Measurements from ENCODE around the gene NFX1. TPM values are rescaled to one million over a fixed set of nuclear protein-coding genes. Genes with fewer than 3 reads are reported as not detected.

NFX1 gene
- total RNA-seq, 1 donor from 2014 or later = 37.2 TPM

- no peaks in the 10 kb centered on the region for H3K9me3 Mint-ChIP-seq
- H3K36me3 Mint-ChIP-seq (ENCODE audit: low read depth) = peaks cover 64% of the 10 kb centered on the region
- no peaks in the 10 kb centered on the region for H3K27me3 Mint-ChIP-seq (ENCODE audit: low read depth)
- H3K4me3 Mint-ChIP-seq (ENCODE audit: low read depth) = no peak overlapping the region
- intact Hi-C loops (cut with micrococcal nuclease) = no loop called here
- no peak overlapping the region for H3K27ac Mint-ChIP-seq
- no peak for DNase-seq (ENCODE audit: low spot score)
- peaks cover 6% of the 10 kb centered on the region for H3K4me1 Mint-ChIP-seq (ENCODE audit: low read depth)
Measured at GRCh38 chr9:33255471-33255870, 34.8 kb upstream of the NFX1 start.

- Mint-ChIP-seq H3K27me3 (ENCODE audit: low read depth) (no peaks in the 10 kb centered on the region), H3K4me1 (ENCODE audit: low read depth) (peaks cover 10% of the 10 kb centered on the region), H3K27ac (no peak overlapping the region), H3K36me3 (ENCODE audit: low read depth) (peaks cover 72% of the 10 kb centered on the region), H3K9me3 (no peaks in the 10 kb centered on the region), H3K4me3 (ENCODE audit: low read depth) (no peak overlapping the region)
- intact Hi-C loops (cut with micrococcal nuclease) = no loop called here
- no peak for DNase-seq (ENCODE audit: low spot score)
Measured at GRCh38 chr9:33256236-33256635, 34.1 kb upstream of the NFX1 start.

- H3K27me3 Mint-ChIP-seq (ENCODE audit: low read depth) = no peaks in the 10 kb centered on the region
- no peak overlapping the region for H3K4me3 Mint-ChIP-seq (ENCODE audit: low read depth)
- peaks cover 79% of the 10 kb centered on the region for H3K36me3 Mint-ChIP-seq (ENCODE audit: low read depth)
- no peaks in the 10 kb centered on the region for H3K9me3 Mint-ChIP-seq
- intact Hi-C loops (cut with micrococcal nuclease) = no loop called here
- no peak overlapping the region for H3K27ac Mint-ChIP-seq
- DNase-seq (ENCODE audit: low spot score) = no peak
- H3K4me1 Mint-ChIP-seq (ENCODE audit: low read depth) = peaks cover 13% of the 10 kb centered on the region
Measured at GRCh38 chr9:33257276-33257675, 33.0 kb upstream of the NFX1 start.

GRCh38 chr9:33260372-33260771, 29.9 kb upstream of the NFX1 start:
- peaks cover 70% of the 10 kb centered on the region for H3K36me3 Mint-ChIP-seq (ENCODE audit: low read depth)
- H3K9me3 Mint-ChIP-seq = no peaks in the 10 kb centered on the region
- intact Hi-C loops (cut with micrococcal nuclease) = no loop called here
- DNase-seq (ENCODE audit: low spot score) = no peak
- no peak overlapping the region for H3K27ac Mint-ChIP-seq
- H3K27me3 Mint-ChIP-seq (ENCODE audit: low read depth) = no peaks in the 10 kb centered on the region
- peaks cover 22% of the 10 kb centered on the region for H3K4me1 Mint-ChIP-seq (ENCODE audit: low read depth)
- H3K4me3 Mint-ChIP-seq (ENCODE audit: low read depth) = no peak overlapping the region

- H3K4me1 Mint-ChIP-seq (ENCODE audit: low read depth) = peaks cover 44% of the 10 kb centered on the region
Measured at GRCh38 chr9:33263131-33264002, 26.9 kb upstream of the NFX1 start.

GRCh38 chr9:33264003-33264472, 26.3 kb upstream of the NFX1 start:
- intact Hi-C loops (cut with micrococcal nuclease) = loop anchor here (1.0 kb wide), 6 partner anchors 26 to 239 kb away; partner anchors contain the start of genes B4GALT1, DNAJA1, NFX1 and SMU1
- Mint-ChIP-seq H3K27ac (peak overlapping the region; percentile 96), H3K4me1 (ENCODE audit: low read depth) (peaks cover 43% of the 10 kb centered on the region), H3K27me3 (ENCODE audit: low read depth) (no peaks in the 10 kb centered on the region), H3K36me3 (ENCODE audit: low read depth) (peaks cover 61% of the 10 kb centered on the region), H3K4me3 (ENCODE audit: low read depth) (peak overlapping the region; percentile 98), H3K9me3 (no peaks in the 10 kb centered on the region)
- DNase-seq (ENCODE audit: low spot score) = peak; percentile 39

More at GRCh38 chr9:33263131-33264002, 26.9 kb upstream of the NFX1 start:
- Mint-ChIP-seq H3K27ac (peak overlapping the region; percentile 96), H3K36me3 (ENCODE audit: low read depth) (peaks cover 62% of the 10 kb centered on the region), H3K9me3 (no peaks in the 10 kb centered on the region), H3K27me3 (ENCODE audit: low read depth) (no peaks in the 10 kb centered on the region), H3K4me3 (ENCODE audit: low read depth) (peak overlapping the region; percentile 98)
- no peak for DNase-seq (ENCODE audit: low spot score)
- intact Hi-C loops (cut with micrococcal nuclease) = loop anchor here (1.0 kb wide), 6 partner anchors 27 to 238 kb away; partner anchors contain the start of genes B4GALT1, DNAJA1, NFX1 and SMU1

- Mint-ChIP-seq H3K27ac (peak within 1 kb of the TSS; percentile 96), H3K36me3 (ENCODE audit: low read depth) (peaks cover 56% of the 10 kb centered on the region), H3K9me3 (no peaks in the 10 kb centered on the region), H3K4me3 (ENCODE audit: low read depth) (peak within 1 kb of the TSS; percentile 98), H3K27me3 (ENCODE audit: low read depth) (no peaks in the 10 kb centered on the region), H3K4me1 (ENCODE audit: low read depth) (peaks cover 43% of the 10 kb centered on the region)
- DNase-seq (ENCODE audit: low spot score) = peak; percentile 100
- intact Hi-C loops (cut with micrococcal nuclease) = loop anchor here (1.0 kb wide), 6 partner anchors 26 to 239 kb away; partner anchors contain the start of genes B4GALT1, DNAJA1, NFX1 and SMU1
Measured at GRCh38 chr9:33264473-33265177, 25.7 kb upstream of the NFX1 start, which contains the start of the genes BAG1 and CHMP5. TSS of gene BAG1 (minus strand) at chr9:33264708. TSS of gene CHMP5 (plus strand) at chr9:33265049. CDS start at chr9:33265079, 30 bp downstream.

- intact Hi-C loops (cut with micrococcal nuclease) = no loop called here
- Mint-ChIP-seq H3K4me1 (ENCODE audit: low read depth) (peaks cover 39% of the 10 kb centered on the region), H3K4me3 (ENCODE audit: low read depth) (peak overlapping the region; percentile 92), H3K9me3 (no peaks in the 10 kb centered on the region), H3K27ac (peak overlapping the region; percentile 87), H3K36me3 (ENCODE audit: low read depth) (peaks cover 53% of the 10 kb centered on the region), H3K27me3 (ENCODE audit: low read depth) (no peaks in the 10 kb centered on the region)
- DNase-seq (ENCODE audit: low spot score) = no peak
Measured at GRCh38 chr9:33265211-33265865, 25.0 kb upstream of the NFX1 start.

GRCh38 chr9:33267151-33267767, 23.1 kb upstream of the NFX1 start:
- H3K27me3 Mint-ChIP-seq (ENCODE audit: low read depth) = no peaks in the 10 kb centered on the region
- peak overlapping the region; percentile 92 for H3K4me3 Mint-ChIP-seq (ENCODE audit: low read depth)
- no peaks in the 10 kb centered on the region for H3K9me3 Mint-ChIP-seq
- peaks cover 43% of the 10 kb centered on the region for H3K4me1 Mint-ChIP-seq (ENCODE audit: low read depth)
- intact Hi-C loops (cut with micrococcal nuclease) = no loop called here
- DNase-seq (ENCODE audit: low spot score) = no peak
- H3K27ac Mint-ChIP-seq = peak overlapping the region; percentile 48
- H3K36me3 Mint-ChIP-seq (ENCODE audit: low read depth) = peaks cover 55% of the 10 kb centered on the region

GRCh38 chr9:33270146-33270545, 20.2 kb upstream of the NFX1 start:
- H3K36me3 Mint-ChIP-seq (ENCODE audit: low read depth) = peaks cover 59% of the 10 kb centered on the region
- H3K4me3 Mint-ChIP-seq (ENCODE audit: low read depth) = no peak overlapping the region
- no peaks in the 10 kb centered on the region for H3K9me3 Mint-ChIP-seq
- peaks cover 37% of the 10 kb centered on the region for H3K4me1 Mint-ChIP-seq (ENCODE audit: low read depth)
- intact Hi-C loops (cut with micrococcal nuclease) = no loop called here
- H3K27me3 Mint-ChIP-seq (ENCODE audit: low read depth) = no peaks in the 10 kb centered on the region
- DNase-seq (ENCODE audit: low spot score) = no peak
- H3K27ac Mint-ChIP-seq = no peak overlapping the region

- DNase-seq (ENCODE audit: low spot score) = no peak
- H3K9me3 Mint-ChIP-seq = no peaks in the 10 kb centered on the region
- no peak overlapping the region for H3K27ac Mint-ChIP-seq
- intact Hi-C loops (cut with micrococcal nuclease) = no loop called here
- no peak overlapping the region for H3K4me3 Mint-ChIP-seq (ENCODE audit: low read depth)
- H3K27me3 Mint-ChIP-seq (ENCODE audit: low read depth) = no peaks in the 10 kb centered on the region
- H3K4me1 Mint-ChIP-seq (ENCODE audit: low read depth) = peaks cover 25% of the 10 kb centered on the region
- H3K36me3 Mint-ChIP-seq (ENCODE audit: low read depth) = peaks cover 67% of the 10 kb centered on the region
Measured at GRCh38 chr9:33272061-33272460, 18.3 kb upstream of the NFX1 start.

Data from activated T-helper 2 cell treated with anti-CD3 and anti-CD28 coated beads, Interferon-gamma antibody, Interleukin-2, Interleukin-4, amounts not matched to agents 10 μg/mL and 5 μg/mL and 100 μg/mL, durations not matched to agents 14 hours and 24 hours and 36 hours (primary cell).